Glomerular endothelial cell (primary cell): ENCODE measurements around the gene FASN. TPM values are rescaled to one million over a fixed set of nuclear protein-coding genes. Genes with fewer than 3 reads are reported as not detected.

Experiments
- DNase-seq: peaks from one replicate; pipeline ENCODE4 v3.0.0-alpha.2; 2011; ENCODE audit warnings: low read depth, low spot score; ENCODE audit errors: extremely low read depth
- total RNA-seq: library from RNA; depleted of rRNA; stranded (reverse); fragments of >200 nt; gene quantifications from 2 replicates; pipeline ENCODE4 v1.2.3, GENCODE V29; 2015

Gene FASN
- total RNA-seq, 1 donor from 2014 or later: 201 TPM

GRCh38 chr17:82089723-82090548 lies 8.1 kb downstream of the FASN start:
- DNase-seq: no peak

- no peak for DNase-seq
Measured at GRCh38 chr17:82088838-82089722, 9.0 kb downstream of the FASN start.

- DNase-seq: no peak
Measured at GRCh38 chr17:82087961-82088837, 9.8 kb downstream of the FASN start.

- no peak for DNase-seq
Measured at GRCh38 chr17:82086941-82087906, 10.8 kb downstream of the FASN start.

- no peak for DNase-seq
Measured at GRCh38 chr17:82085931-82086764, 11.9 kb downstream of the FASN start.

GRCh38 chr17:82085031-82085861 lies 12.8 kb downstream of the FASN start:
- DNase-seq: no peak

GRCh38 chr17:82084373-82085030 lies 13.5 kb downstream of the FASN start:
- no peak for DNase-seq

GRCh38 chr17:82083533-82084359 lies 14.3 kb downstream of the FASN start:
- DNase-seq: no peak

- no peak for DNase-seq
Measured at GRCh38 chr17:82083009-82083408, 15.0 kb downstream of the FASN start.

GRCh38 chr17:82082456-82082855 lies 15.6 kb downstream of the FASN start:
- no peak for DNase-seq

- no peak for DNase-seq
Measured at GRCh38 chr17:82081966-82082365, 16.1 kb downstream of the FASN start.

GRCh38 chr17:82081546-82081945 lies 16.5 kb downstream of the FASN start:
- no peak for DNase-seq

- no peak for DNase-seq
Measured at GRCh38 chr17:82080789-82081464, 17.1 kb downstream of the FASN start.

GRCh38 chr17:82080048-82080788 lies 17.8 kb downstream of the FASN start:
- DNase-seq: no peak

GRCh38 chr17:82079001-82079677 lies 18.9 kb downstream of the FASN start:
- DNase-seq: no peak
